GM18511 (cell line): Measurements from ENCODE around the gene GABRG3.
"Not testable (repeated sequence)": the region's sequence is repeated elsewhere in the genome, so short reads cannot be mapped to it uniquely, and the experiment has no call there.

Experiments
- ATAC-seq: cut with Tn5 transposase; IDR thresholded peaks from one replicate; pipeline ENCODE4 v1.9.1; 2021; ENCODE audit warnings: mild to moderate bottlenecking, moderate library complexity; ENCODE audit not compliant: unreplicated experiment

GABRG3 gene

GRCh38 chr15:27323801-27324200, 352.8 kb downstream of the GABRG3 start:
- ATAC-seq = no peak

- no peak for ATAC-seq
Observed at GRCh38 chr15:27324886-27325615, 354.1 kb downstream of the GABRG3 start.

- ATAC-seq = no peak
Observed at GRCh38 chr15:27327467-27328025, 356.6 kb downstream of the GABRG3 start.

GRCh38 chr15:27328186-27328585, 357.2 kb downstream of the GABRG3 start:
- no peak for ATAC-seq

GRCh38 chr15:27328608-27329007, 357.6 kb downstream of the GABRG3 start:
- no peak for ATAC-seq

- ATAC-seq = no peak
Observed at GRCh38 chr15:27330326-27330725, 359.3 kb downstream of the GABRG3 start.

GRCh38 chr15:27336676-27337075, 365.7 kb downstream of the GABRG3 start:
- ATAC-seq = no peak

- ATAC-seq = no peak
Observed at GRCh38 chr15:27339138-27339537, 368.2 kb downstream of the GABRG3 start.

- ATAC-seq = no peak
Observed at GRCh38 chr15:27341780-27342343, 370.9 kb downstream of the GABRG3 start.

- ATAC-seq = no peak
Observed at GRCh38 chr15:27342991-27343390, 372.0 kb downstream of the GABRG3 start.

- ATAC-seq = no peak
Observed at GRCh38 chr15:27352136-27352535, 381.2 kb downstream of the GABRG3 start.

GRCh38 chr15:27353856-27354255, 382.9 kb downstream of the GABRG3 start:
- no peak for ATAC-seq

GRCh38 chr15:27358751-27359434, 387.9 kb downstream of the GABRG3 start:
- no peak for ATAC-seq

GRCh38 chr15:27359586-27359985, 388.6 kb downstream of the GABRG3 start:
- no peak for ATAC-seq

GRCh38 chr15:27360316-27360715, 389.3 kb downstream of the GABRG3 start:
- no peak for ATAC-seq

GRCh38 chr15:27361438-27361837, 390.5 kb downstream of the GABRG3 start:
- no peak for ATAC-seq

- no peak for ATAC-seq
Observed at GRCh38 chr15:27365456-27365855, 394.5 kb downstream of the GABRG3 start.

GRCh38 chr15:27377391-27377790, 406.4 kb downstream of the GABRG3 start:
- ATAC-seq = not testable (repeated sequence)

GRCh38 chr15:27382361-27383025, 411.5 kb downstream of the GABRG3 start:
- ATAC-seq = no peak

- ATAC-seq = no peak
Observed at GRCh38 chr15:27383726-27384125, 412.7 kb downstream of the GABRG3 start.

GRCh38 chr15:27392163-27392562, 421.2 kb downstream of the GABRG3 start:
- ATAC-seq = no peak
